Measurements from ENCODE around the gene GCK.

Gene GCK
- total RNA-seq = 0 to 1.5 (median 0.22) reads per million in 4 experiments

GRCh38 chr7:44189286-44189992 is at the start of gene GCK:
Gene GCK, minus strand, starts transcription at chr7:44189439. Its CDS starts 486 bp downstream, at chr7:44188953.
- no peak for DNase-seq

DNA sequence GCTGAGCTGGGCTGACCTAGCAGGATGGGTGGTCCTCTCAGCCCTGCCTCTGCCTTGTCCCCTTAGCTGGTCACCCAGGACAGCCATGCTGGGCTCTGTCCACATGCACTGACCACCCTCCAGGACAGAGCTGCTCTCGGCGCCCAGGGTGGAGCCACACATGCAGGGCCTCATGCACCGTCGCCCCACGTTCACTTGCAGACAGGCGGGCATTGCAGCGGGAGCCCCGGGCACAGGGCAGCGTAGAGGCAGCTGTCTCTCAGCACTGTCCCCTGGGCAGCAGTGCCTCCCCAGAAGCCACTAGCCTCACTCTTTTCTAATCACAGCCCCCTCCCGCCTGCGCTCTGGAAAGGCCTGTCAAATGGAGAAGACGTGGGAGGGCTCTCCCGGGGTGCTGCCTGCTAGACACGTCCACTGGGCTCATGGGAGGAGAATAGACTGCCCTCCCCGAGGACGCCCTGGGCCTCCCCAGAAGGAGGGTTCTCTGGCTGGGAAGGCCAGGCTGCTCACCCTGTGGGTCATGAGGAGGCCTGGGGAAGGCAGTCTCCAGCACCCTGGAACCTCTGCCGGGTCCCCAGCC is 49.0 kb upstream of the GCK start:
- DNase-seq = no peak

- no peak for DNase-seq
Measured at GRCh38 chr7:44237696-44238095, 48.5 kb upstream of the GCK start.

DNA sequence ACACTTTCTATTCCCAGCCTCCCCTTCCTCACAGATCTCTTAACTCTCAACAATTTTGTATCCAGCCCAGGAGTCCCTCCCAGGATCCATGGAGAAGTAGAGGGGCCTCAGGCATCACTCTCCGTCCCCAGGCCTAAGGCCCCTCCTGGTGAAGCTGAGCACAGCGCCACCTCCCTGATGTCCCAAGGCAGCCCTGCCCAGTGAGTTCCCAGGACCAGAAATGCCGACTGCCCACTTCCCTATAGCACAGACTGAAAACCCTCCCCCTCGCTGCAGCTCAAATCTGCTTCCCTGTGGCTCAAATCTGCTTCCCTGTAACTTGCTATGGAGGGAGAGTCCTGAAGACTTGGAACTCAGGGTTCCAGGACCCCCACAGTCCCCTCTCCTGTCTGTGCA is 47.1 kb upstream of the GCK start:
- no peak for DNase-seq

DNA sequence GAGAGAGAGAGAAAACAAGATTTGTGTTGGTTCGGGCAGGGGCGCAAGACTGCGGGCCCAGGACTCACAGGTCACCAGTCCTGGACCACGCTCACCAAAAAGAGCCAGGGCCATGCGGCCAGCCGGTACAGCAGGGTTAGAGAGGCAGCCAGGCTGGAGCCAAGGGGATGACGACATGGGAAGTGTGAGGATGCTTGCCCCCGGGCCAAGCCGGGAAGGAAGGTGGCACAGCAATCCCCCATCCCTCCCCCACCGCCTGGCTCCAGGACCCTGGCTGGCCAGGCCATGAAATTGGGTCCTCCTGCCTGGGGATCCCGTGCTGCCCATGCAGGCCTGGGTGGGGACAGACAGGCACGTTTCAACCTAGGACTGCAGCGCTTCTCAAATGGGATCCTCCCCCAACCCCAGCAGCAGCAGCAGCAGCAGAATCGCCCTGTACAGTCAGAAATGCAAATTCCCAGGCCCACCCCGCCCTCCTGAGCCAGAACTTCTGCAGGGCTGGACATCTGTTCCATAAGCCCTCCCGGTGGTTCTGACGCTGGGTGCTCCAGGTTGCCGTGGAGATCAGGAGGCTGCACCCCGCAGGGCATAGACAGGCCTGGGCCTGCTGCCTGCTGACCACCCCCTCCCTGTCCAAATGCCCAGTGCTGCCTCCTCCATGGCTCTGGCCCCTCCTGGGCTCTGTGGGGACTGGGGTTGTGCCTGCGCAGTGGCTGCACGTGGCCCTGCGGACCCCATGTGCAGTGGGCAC is 46.5 kb upstream of the GCK start:
- no peak for DNase-seq

DNA sequence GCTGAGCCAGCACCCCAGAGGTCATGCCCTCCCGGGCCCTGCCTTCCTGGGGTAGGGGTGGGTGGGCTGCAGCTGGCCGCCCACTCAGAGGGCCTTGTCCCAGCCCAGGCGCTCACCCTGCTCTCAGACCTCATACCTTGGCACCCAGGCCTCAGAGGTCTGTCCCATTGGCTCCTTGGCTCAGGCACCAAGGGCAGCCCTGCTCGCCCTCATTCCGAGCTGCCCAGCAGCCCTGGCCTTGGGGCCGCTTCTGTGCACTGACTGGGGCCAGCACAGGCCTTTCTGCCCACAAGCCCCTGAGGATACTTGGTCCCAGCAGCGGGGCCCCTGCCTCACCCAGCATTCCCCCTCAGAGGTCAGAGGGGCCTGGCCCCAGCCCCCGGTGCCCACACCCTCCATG is 45.8 kb upstream of the GCK start:
- DNase-seq = no peak

- DNase-seq = no peak
Measured at GRCh38 chr7:44232901-44233715, 43.9 kb upstream of the GCK start.

DNA sequence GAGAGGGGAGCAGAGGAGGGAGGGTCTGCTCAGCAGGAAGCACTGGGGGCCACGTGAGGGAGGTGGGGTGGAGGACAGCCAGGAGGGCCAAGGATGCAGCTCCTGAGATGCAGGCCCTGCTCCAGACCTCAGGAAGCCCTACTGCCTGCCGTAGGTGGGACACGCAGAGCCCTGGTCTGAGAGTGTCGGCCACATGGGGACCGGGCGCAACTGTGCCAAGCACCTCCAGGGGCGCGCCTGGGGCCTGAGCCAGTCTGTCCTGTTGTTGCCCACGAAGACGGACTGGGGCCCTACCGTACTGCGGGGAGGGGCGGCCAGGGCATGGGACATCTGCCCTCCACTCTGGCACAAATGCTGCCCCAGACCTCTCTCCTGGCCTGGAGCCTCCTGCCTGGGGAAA is 43.2 kb upstream of the GCK start:
- no peak for DNase-seq

DNA sequence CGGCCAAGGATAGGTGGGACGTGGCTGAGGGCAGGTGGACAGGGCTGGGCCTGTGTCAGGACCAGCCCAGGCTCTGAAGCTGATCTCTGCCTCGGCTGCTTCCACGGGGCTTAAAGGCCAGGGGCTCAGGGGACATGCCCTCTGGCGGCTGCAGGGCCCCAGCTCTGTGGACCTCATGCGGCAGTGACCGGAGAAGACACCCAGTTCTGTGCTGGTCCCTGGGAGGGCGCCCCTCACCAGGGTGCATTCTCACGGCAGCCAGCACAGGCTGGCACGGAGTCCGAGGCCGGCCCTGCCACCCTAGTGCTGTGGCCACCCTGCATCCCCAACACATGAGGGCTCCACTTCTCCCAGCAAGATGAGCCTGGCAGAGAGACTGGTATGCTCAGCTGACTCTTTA is 41.8 kb upstream of the GCK start:
- no peak for DNase-seq

- DNase-seq = no peak
Measured at GRCh38 chr7:44230286-44230685, 41.0 kb upstream of the GCK start.

- no peak for DNase-seq
Measured at GRCh38 chr7:44229546-44230105, 40.4 kb upstream of the GCK start.

- DNase-seq = no peak
Measured at GRCh38 chr7:44228571-44229350, 39.5 kb upstream of the GCK start.

DNA sequence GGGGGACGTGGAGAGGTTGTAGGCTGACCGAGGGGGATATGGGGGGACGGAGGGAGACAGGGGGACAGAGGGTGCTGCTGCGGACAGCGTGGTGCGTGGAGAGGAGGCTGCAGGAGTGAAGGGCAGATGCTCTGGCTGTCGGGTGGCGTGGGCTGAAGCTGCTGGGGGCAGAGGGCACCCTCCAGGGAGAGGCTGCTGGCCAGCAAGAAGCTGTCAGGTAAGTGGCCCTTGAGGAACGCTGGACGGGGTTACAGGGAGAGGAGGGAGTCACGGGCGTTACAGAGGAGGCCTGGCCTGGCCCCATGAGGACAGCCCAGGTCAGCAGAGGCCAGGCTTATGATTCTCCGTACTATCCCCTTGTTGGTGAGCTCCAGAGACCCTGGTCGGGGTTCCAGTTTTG is 38.7 kb upstream of the GCK start:
- no peak for DNase-seq

GRCh38 chr7:44226396-44226753 is 37.1 kb upstream of the GCK start:
- no peak for DNase-seq

GRCh38 chr7:44225566-44226395 is 36.5 kb upstream of the GCK start:
- no peak for DNase-seq

- DNase-seq = no peak
Measured at GRCh38 chr7:44224974-44225565, 35.8 kb upstream of the GCK start.

DNA sequence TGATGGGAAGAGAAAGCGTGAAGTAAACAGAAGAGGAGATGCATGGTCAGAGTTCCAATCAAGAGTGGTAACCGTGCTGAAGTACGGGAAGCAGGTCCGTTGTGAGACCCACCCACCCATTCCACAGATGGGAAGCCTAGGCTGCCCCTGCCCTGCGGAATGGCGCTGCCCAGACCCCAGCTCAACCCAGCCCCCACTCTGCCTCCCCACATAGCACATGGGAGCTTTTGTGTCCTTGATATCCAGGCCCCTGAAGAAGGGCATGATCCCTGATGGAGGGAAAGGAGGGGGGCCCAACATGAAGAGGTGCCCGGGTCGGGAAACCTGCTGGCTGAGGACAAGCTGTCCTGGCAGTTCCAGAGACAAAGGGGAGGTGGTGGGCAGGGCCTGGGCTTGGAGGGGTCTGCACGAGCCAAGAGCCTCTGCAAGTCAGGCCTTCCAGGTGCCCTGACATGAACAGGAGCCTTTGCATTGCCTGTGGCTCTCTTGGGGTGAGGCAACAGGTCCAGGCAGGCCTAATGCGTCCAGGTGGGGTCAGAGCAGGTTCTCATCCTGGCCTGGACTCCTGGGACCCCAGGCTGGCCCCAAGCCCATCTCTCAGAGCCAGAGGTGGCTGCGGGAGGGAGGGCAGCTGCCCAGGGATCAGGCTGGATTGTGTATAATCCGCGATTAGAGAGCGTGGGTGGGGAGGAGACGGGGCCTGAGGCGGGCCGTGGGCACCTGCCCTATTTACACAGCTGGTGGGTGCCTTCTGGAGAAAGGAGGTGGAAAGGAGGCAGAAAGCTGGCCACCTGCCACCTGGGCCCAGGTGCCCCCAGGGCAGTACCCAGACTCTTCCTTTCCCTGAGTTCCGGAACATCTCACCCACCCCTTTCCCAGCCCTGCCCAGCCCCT is 35.1 kb upstream of the GCK start:
- DNase-seq = no peak

DNA sequence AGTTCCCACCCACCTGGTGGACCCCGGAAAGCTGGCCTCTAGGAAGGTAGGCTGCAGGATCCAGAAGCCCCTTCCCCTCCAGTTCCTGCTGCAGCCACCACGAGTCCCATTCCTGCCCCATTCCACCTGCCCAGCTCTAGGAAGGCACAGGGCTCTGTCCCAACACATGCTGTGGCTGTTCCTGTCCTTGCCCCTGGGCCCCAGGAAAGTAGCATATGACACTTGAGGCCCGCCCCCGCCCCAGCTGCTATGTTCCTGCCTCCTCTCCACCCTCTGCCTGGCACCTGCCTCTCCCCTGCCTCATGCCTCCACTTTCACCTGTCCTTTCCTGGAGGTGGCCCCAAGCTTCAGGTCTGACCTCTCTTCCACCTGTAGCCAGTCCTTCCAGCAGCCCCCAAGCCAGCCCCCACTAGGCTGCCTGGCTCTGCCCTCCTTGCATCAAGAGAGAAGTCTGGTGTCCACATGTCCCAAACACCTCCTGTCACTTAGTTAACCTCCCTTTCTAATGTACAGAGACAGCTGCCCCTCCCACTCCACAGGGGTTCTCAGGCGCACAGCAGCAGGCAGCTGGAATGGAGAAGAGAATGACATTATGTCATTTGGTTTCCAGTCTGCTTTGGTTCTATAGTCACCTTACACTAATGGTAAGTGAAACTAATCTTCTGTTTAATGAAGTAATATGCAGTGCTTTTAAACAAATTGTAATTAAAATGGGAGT is 34.3 kb upstream of the GCK start:
- DNase-seq = no peak

GRCh38 chr7:44222776-44223261 is 33.6 kb upstream of the GCK start:
- no peak for DNase-seq

Measured in effector CD8-positive, alpha-beta T cell (primary cell).